Bone marrow (tissue), 2 donors: ENCODE measurements around the gene RBFA.

ENCODE experiments used
- DNase-seq, 2 donors: peaks; one replicate each; lab custom pipeline; 2025; lab: John Stamatoyannopoulos, UW

RBFA gene

GRCh38 chr18:80029690-80030089 is 4.5 kb upstream of the RBFA start:
- no peak for DNase-seq

GRCh38 chr18:80033181-80034067 is 810 bp upstream of the RBFA start:
- DNase-seq = peak in 1 of 2 donors; percentile 62

GRCh38 chr18:80034852-80035406 is 695 bp downstream of the RBFA start:
- no peak for DNase-seq

- no peak for DNase-seq
These were observed 1.8 kb downstream of the RBFA start for GRCh38 chr18:80035997-80036396.

- DNase-seq = no peak
These were observed 3.1 kb downstream of the RBFA start for GRCh38 chr18:80037300-80037699.

- DNase-seq = no peak
These were observed 3.8 kb downstream of the RBFA start for GRCh38 chr18:80037869-80038630.

- no peak for DNase-seq
These were observed 6.3 kb downstream of the RBFA start for GRCh38 chr18:80040515-80040914.

- no peak for DNase-seq
These were observed 7.2 kb downstream of the RBFA start for GRCh38 chr18:80041424-80041823.

GRCh38 chr18:80042785-80043184 is 8.6 kb downstream of the RBFA start:
- no peak for DNase-seq

- no peak for DNase-seq
These were observed 9.8 kb downstream of the RBFA start for GRCh38 chr18:80044072-80044471.

GRCh38 chr18:80046011-80046410 is 11.8 kb downstream of the RBFA start:
- DNase-seq = no peak

GRCh38 chr18:80046431-80046830 is 12.2 kb downstream of the RBFA start:
- DNase-seq = no peak

- DNase-seq = no peak
These were observed 12.8 kb downstream of the RBFA start for GRCh38 chr18:80046961-80047541.

GRCh38 chr18:80050797-80051196 is 16.6 kb downstream of the RBFA start:
- DNase-seq = no peak

- no peak for DNase-seq
These were observed 21.9 kb downstream of the RBFA start for GRCh38 chr18:80056095-80056494.

- no peak for DNase-seq
These were observed 25.7 kb downstream of the RBFA start for GRCh38 chr18:80059945-80060344.

- DNase-seq = no peak
These were observed 31.5 kb downstream of the RBFA start for GRCh38 chr18:80065705-80066104.

GRCh38 chr18:80067321-80067720 is 33.1 kb downstream of the RBFA start:
- no peak for DNase-seq

GRCh38 chr18:80067897-80068296 is 33.7 kb downstream of the RBFA start:
- DNase-seq = no peak

- no peak for DNase-seq
These were observed 34.5 kb downstream of the RBFA start for GRCh38 chr18:80068571-80069272.

GRCh38 chr18:80070825-80071224 is 36.6 kb downstream of the RBFA start:
- no peak for DNase-seq

- DNase-seq = no peak
These were observed 39.9 kb downstream of the RBFA start for GRCh38 chr18:80074183-80074582.
